GM12892 (cell line): ENCODE results near the gene PYROXD2.

Source experiments
- POLR2A ChIP-seq: IDR thresholded peaks from 2 replicates; pipeline ENCODE4 v1.6.1; 2011; ENCODE audit warnings: low read depth, low read length, control low read depth
- TAF1 ChIP-seq: IDR thresholded peaks from 2 replicates; pipeline ENCODE4 v1.6.1; 2011; ENCODE audit warnings: low read depth, mild to moderate bottlenecking, control low read depth, low read length, borderline replicate concordance

GRCh38 chr10:98369801-98370200 is 45.2 kb downstream of the PYROXD2 start:
- TF ChIP-seq TAF1 (no peak), POLR2A (no peak)
